Measurements from ENCODE around the gene TMEM263.

DNA sequence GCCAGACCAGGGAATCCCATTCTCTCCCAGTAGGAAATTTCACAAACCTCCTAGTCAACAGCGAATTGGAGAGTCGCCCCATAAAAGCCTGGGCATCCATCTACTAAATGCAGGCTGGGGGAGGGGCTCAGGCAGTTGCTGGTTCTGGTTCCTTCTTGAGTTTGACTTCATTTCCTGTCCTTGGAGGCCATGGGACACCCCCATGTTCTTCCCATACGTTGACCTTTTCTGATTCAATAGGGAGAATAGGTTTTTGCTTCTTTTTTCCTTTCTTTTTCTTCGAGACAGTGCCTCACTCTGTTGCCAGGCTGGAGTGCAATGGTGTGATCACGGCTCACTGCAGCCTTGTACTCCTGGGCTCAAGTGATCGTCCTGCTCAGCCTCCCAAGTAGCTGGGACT lies 44.1 kb upstream of the TMEM263 start:
- TF ChIP-seq POLR2AphosphoS5 (IDR thresholded peaks at IDR 0.05; ENCODE audit: borderline replicate concordance, low read depth, low read length) (no peak), EZH2 (IDR thresholded peaks at IDR 0.05) (no peak)

All from SK-N-MC (cell line).